Smooth muscle cell (in vitro differentiated cells): Measurements from ENCODE around the gene CAPN7. TPM values are rescaled to one million over a fixed set of nuclear protein-coding genes. Genes with fewer than 3 reads are reported as not detected.

Experiments used
- DNase-seq: peaks from one replicate; lab custom pipeline; 2025; ENCODE audit not compliant: unreplicated experiment; lab: John Stamatoyannopoulos, UW
- H2AFZ ChIP-seq: fragments of 200-600 bp; sonication (generic); 2 replicates; pipeline ENCODE4 v1.6.0; 2016; ENCODE audit warnings: antibody characterized with exemption, low read depth, mild to moderate bottlenecking
- H3F3A ChIP-seq: fragments of 200-600 bp; sonication (generic); 2 replicates; pipeline ENCODE4 v1.6.0; 2017; ENCODE audit warnings: antibody characterized with exemption, low read depth
- H3K27ac ChIP-seq: fragments of 200-600 bp; sonication (generic); 2 replicates; pipeline ENCODE4 v1.5.1; 2016; ENCODE audit warnings: low read depth, mild to moderate bottlenecking
- H3K27me3 ChIP-seq: fragments of 200-600 bp; sonication (generic); 2 replicates; pipeline ENCODE4 v1.6.1; 2016; ENCODE audit warnings: low read depth, mild to moderate bottlenecking
- H3K36me3 ChIP-seq: fragments of 200-600 bp; sonication (generic); 2 replicates; pipeline ENCODE4 v1.5.1; 2016; ENCODE audit warnings: low read depth
- H3K4me1 ChIP-seq: fragments of 200-600 bp; sonication (generic); 2 replicates; pipeline ENCODE4 v1.5.1; 2016; ENCODE audit warnings: low read depth
- H3K4me2 ChIP-seq: fragments of 200-600 bp; sonication (generic); 2 replicates; pipeline ENCODE4 v1.6.0; 2016; ENCODE audit warnings: mild to moderate bottlenecking
- H3K4me3 ChIP-seq: fragments of 200-600 bp; sonication (generic); 2 replicates; pipeline ENCODE4 v1.5.1; 2016; ENCODE audit warnings: mild to moderate bottlenecking
- H3K79me2 ChIP-seq: fragments of 200-600 bp; sonication (generic); 2 replicates; pipeline ENCODE4 v1.6.0; 2016; ENCODE audit warnings: low read depth, mild to moderate bottlenecking
- H3K9ac ChIP-seq: fragments of 200-600 bp; sonication (generic); 2 replicates; pipeline ENCODE4 v1.6.0; 2016; ENCODE audit warnings: low read depth
- H3K9me3 ChIP-seq: fragments of 200-600 bp; sonication (generic); replicated peaks from 2 replicates; pipeline ENCODE4 v1.5.1; 2016; ENCODE audit warnings: low read depth
- H4K20me1 ChIP-seq: fragments of 200-600 bp; sonication (generic); 2 replicates; pipeline ENCODE4 v1.6.0; 2016; ENCODE audit warnings: low read depth
- CTCF ChIP-seq: fragments of 200-600 bp; sonication (generic); IDR thresholded peaks from 2 replicates; pipeline ENCODE4 v1.5.1; 2017; ENCODE audit warnings: borderline replicate concordance, mild to moderate bottlenecking, antibody characterized with exemption; ENCODE audit not compliant: insufficient read depth, poor library complexity, severe bottlenecking
- WGBS: methylation state at CpG from one replicate; pipeline ENCODE4 v1.1.7; 2016; ENCODE audit warnings: low lambda C conversion rate; 5-methylcytosine and 5-hydroxymethylcytosine counted together
- polyA plus RNA-seq: library from polyadenylated mRNA; unstranded; fragments of >200 nt; fragmentation: Nextera tagmentation; extraction: Ambion mirVana; gene quantifications from 2 replicates; pipeline ENCODE4 v1.2.1, GENCODE V29; 2016
- total RNA-seq: library from RNA; depleted of rRNA; stranded (reverse); fragments of >200 nt; gene quantifications from 2 replicates; pipeline ENCODE4 v1.2.3, GENCODE V29; 2014

Gene CAPN7
- total and polyA plus RNA-seq, 2 experiments from 2014 or later = 20.5 to 38.7 TPM

- Histone ChIP-seq H3K79me2 (peaks cover 43% of the 10 kb centered on the region), H3K4me2 (no peak overlapping the region), H3K9me3 (no peaks in the 10 kb centered on the region), H2AFZ (no peak overlapping the region), H3F3A (no peaks in the 10 kb centered on the region), H3K27ac (no peak overlapping the region), H3K4me1 (no peaks in the 10 kb centered on the region), H4K20me1 (peaks cover 8% of the 10 kb centered on the region), H3K27me3 (no peaks in the 10 kb centered on the region), H3K4me3 (no peak overlapping the region), H3K36me3 (no peaks in the 10 kb centered on the region), H3K9ac (no peak overlapping the region)
- DNase-seq = no peak
- 85% methylated on average over 13 of the region's 13 CpGs for WGBS
- TF ChIP-seq CTCF = no peak
Observed at GRCh38 chr3:15277861-15278500, 71.9 kb downstream of the CAPN7 start.

GRCh38 chr3:15279205-15279604 lies 73.2 kb downstream of the CAPN7 start:
- no peaks in the 10 kb centered on the region for H3F3A ChIP-seq
- DNase-seq = no peak
- H3K9me3 ChIP-seq = no peaks in the 10 kb centered on the region
- no peak for TF ChIP-seq CTCF
- H3K4me3 ChIP-seq = no peak overlapping the region
- 95% methylated on average over 4 of the region's 4 CpGs for WGBS
- H2AFZ ChIP-seq = no peak overlapping the region
- H3K27me3 ChIP-seq = no peaks in the 10 kb centered on the region
- no peak overlapping the region for H3K27ac ChIP-seq
- peaks cover 40% of the 10 kb centered on the region for H3K79me2 ChIP-seq
- no peaks in the 10 kb centered on the region for H3K36me3 ChIP-seq
- peaks cover 8% of the 10 kb centered on the region for H4K20me1 ChIP-seq
- H3K9ac ChIP-seq = no peak overlapping the region
- H3K4me2 ChIP-seq = no peak overlapping the region
- no peaks in the 10 kb centered on the region for H3K4me1 ChIP-seq

GRCh38 chr3:15279671-15280402 lies 73.8 kb downstream of the CAPN7 start:
- WGBS = 89% methylated on average over 12 of the region's 12 CpGs
- DNase-seq = no peak

More at GRCh38 chr3:15279671-15280402, 73.8 kb downstream of the CAPN7 start:
- no peak overlapping the region for H3K9ac ChIP-seq
- H3K9me3 ChIP-seq = no peaks in the 10 kb centered on the region
- no peaks in the 10 kb centered on the region for H3K36me3 ChIP-seq
- H2AFZ ChIP-seq = no peak overlapping the region
- H3K27ac ChIP-seq = no peak overlapping the region
- TF ChIP-seq CTCF = no peak
- H3F3A ChIP-seq = no peaks in the 10 kb centered on the region
- no peak overlapping the region for H3K4me3 ChIP-seq
- H4K20me1 ChIP-seq = peaks cover 8% of the 10 kb centered on the region
- peaks cover 46% of the 10 kb centered on the region for H3K79me2 ChIP-seq
- no peak overlapping the region for H3K4me2 ChIP-seq
- no peaks in the 10 kb centered on the region for H3K4me1 ChIP-seq
- H3K27me3 ChIP-seq = no peaks in the 10 kb centered on the region
